ENCODE results near the gene PSMA8.
"Not testable (repeated sequence)": the region's sequence is repeated elsewhere in the genome, so short reads cannot be mapped to it uniquely, and the experiment has no call there.

Gene PSMA8

DNA sequence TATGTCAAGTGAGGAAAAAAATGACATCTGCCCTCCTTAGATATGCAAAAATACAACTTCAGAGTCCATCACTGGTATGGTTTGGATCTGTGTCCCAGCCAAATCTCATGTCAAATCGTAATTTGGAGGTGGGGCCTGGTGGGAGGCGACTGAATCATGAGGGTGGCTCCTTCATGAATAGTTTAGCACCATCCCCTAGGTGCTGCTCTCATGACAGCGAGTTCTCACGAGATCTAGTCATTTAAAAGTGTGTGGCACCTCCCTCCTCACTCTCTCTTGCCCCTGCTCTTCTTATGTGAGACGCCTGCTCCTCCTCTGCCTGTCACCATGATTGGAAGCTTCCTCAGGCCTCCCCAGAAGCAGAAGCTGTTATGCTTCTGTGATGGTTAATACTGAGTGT lies 5.9 kb upstream of the PSMA8 start:
- Mint-ChIP-seq H3K27ac (peak overlapping the region; percentile 12), H3K9me3 (peaks cover 6% of the 10 kb centered on the region), H3K27me3 (no peaks in the 10 kb centered on the region), H3K4me1 (no peaks in the 10 kb centered on the region), H3K36me3 (peaks cover 2% of the 10 kb centered on the region), H3K4me3 (no peak overlapping the region)
- ATAC-seq (ENCODE audit: low read depth) (no peak), DNase-seq (ENCODE audit: low spot score in 2 of 2) (no peak)

DNA sequence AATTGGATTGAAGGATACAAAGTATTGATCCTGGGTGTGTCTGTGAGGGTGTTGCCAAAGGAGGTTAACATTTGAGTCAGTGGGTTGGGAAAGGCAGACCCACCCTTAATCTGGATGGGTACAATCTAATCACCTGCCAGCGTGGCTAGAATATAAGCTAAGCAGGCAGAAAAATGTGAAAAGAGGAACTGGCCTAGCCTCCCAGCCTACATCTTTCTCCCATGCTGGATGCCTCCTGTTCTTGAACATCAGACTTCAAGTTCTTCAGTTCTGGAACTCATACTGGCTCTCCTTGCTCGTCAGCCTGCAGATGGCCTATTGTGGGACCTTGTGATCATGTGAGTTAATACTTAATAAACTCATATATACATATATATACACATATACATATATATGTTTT lies 5.5 kb upstream of the PSMA8 start:
- H3K9me3 Mint-ChIP-seq; H3K36me3 Mint-ChIP-seq; H3K4me3 Mint-ChIP-seq; ATAC-seq (ENCODE audit: low read depth); H3K4me1 Mint-ChIP-seq; H3K27me3 Mint-ChIP-seq; DNase-seq (ENCODE audit: low spot score in 2 of 2): not testable (repeated sequence)
- peak overlapping the region; percentile 12 for H3K27ac Mint-ChIP-seq

DNA sequence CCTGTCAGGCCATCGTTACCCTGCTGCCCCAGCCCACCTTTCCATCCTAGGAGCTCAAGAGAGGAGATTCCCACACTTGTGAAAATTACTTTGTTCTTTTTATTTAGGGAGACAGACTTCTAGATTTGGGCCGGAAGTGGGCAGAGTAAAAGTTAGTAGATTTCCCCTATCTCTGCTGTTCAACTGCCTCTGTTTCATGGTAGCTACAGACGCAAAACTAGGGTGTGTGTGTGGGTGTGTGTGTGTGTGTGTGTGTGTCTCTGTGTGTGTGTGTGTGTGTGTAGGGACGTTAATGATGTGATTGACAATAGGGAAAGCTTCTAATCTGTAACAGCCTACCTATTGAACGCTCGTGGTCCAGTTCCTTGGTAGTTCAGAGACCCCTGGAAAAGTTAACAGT lies 438 bp downstream of the PSMA8 start:
- ATAC-seq (ENCODE audit: low read depth) (peak; percentile 39), DNase-seq (ENCODE audit: low spot score in 2 of 2) (no peak)
- no peaks in the 10 kb centered on the region for H3K9me3 Mint-ChIP-seq
- no peaks in the 10 kb centered on the region for H3K27me3 Mint-ChIP-seq
- no peaks in the 10 kb centered on the region for H3K36me3 Mint-ChIP-seq
- H3K27ac Mint-ChIP-seq: peak overlapping the region; percentile 91
- H3K4me3 Mint-ChIP-seq: peak overlapping the region; percentile 85
- H3K4me1 Mint-ChIP-seq: peaks cover 4% of the 10 kb centered on the region

DNA sequence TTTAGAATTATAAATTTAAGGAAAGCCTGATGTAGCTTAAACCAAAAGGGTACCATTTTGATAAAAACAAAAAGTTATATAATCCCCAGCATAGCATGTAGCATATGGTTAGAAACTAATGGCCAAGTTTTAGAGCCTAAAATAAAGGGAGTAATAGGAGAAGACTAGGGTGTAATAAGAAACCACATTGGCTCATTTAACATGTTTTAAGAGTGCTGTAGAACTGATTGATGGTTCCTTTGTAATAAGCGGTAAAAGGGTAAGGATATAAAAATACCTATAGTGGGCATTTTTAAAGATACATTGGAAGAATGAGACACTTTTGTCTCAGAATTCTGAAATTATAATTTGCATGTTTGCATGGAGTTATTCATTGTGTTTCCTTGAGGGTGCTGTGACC lies 1.9 kb downstream of the PSMA8 start:
- Mint-ChIP-seq H3K9me3 (no peaks in the 10 kb centered on the region), H3K27me3 (no peaks in the 10 kb centered on the region), H3K36me3 (no peaks in the 10 kb centered on the region), H3K4me3 (no peak overlapping the region), H3K27ac (no peak overlapping the region), H3K4me1 (peaks cover 4% of the 10 kb centered on the region)
- no peak for ATAC-seq (ENCODE audit: low read depth)
- no peak for DNase-seq (ENCODE audit: low spot score in 2 of 2)

DNA sequence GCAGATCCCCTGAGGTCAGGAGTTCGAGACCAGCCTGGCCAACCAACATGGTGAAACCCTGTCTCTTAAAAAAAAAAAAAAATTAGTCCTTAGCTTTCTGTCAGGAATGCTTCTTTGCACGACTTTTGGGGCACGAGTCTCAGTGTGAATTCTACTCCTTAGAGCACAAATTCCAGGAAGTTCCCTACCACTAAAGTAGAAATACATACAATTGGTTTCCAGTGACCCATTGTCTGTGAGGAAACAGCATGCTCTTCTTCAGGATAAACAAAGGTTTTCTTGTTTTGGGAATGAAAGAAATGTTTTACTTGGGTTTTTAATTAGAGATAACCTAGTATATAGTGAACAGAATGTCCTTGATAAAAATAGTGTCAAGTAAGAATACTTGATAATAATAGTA lies 23.7 kb downstream of the PSMA8 start:
- Mint-ChIP-seq H3K9me3 (no peaks in the 10 kb centered on the region), H3K36me3 (no peaks in the 10 kb centered on the region), H3K27ac (no peak overlapping the region), H3K27me3 (no peaks in the 10 kb centered on the region), H3K4me3 (no peak overlapping the region), H3K4me1 (peaks cover 2% of the 10 kb centered on the region)
- DNase-seq (ENCODE audit: low spot score in 2 of 2) (no peak), ATAC-seq (ENCODE audit: low read depth) (no peak)

DNA sequence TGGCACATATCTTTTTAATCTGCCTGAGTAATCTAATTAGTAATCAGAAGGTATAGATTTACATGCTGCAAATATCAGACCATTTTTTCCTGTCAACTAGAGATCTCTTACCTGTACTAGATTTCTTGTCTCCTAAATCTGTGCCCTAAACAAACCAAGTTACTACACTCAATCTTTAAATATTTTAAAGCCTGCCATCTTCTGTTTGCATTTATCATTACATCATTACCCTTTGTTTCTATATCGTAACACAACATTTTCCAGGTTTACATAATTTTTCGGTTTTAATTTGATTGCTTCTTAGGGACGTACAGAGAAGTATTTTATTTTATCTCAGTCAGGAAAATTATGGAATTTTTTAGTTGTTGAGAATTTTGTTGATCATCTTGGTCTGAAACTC lies 25.7 kb downstream of the PSMA8 start:
- H3K4me1 Mint-ChIP-seq: peaks cover 2% of the 10 kb centered on the region
- ATAC-seq (ENCODE audit: low read depth): peak; percentile 38
- H3K27ac Mint-ChIP-seq: no peak overlapping the region
- H3K36me3 Mint-ChIP-seq: no peaks in the 10 kb centered on the region
- no peaks in the 10 kb centered on the region for H3K27me3 Mint-ChIP-seq
- H3K4me3 Mint-ChIP-seq: no peak overlapping the region
- no peaks in the 10 kb centered on the region for H3K9me3 Mint-ChIP-seq
- DNase-seq (ENCODE audit: low spot score in 2 of 2): no peak

DNA sequence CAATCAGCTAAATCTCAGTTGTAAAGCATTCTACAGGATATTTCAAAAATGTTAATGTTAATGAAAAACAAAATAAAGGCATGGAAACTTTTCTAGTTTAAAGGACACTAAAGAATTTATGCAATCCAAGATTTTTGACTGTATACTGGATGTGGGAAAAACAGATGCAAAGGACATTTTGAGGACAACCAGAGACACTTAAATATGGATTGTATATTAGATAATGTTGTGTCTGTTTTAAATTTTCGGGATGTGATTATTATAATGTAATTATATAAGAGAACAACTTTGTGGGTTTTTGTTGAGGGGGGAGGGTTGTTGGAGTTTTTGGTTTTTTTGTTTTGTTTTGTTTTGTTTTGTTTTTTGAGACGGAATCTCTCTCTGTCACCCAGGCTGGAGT lies 30.9 kb downstream of the PSMA8 start:
- ATAC-seq (ENCODE audit: low read depth) (no peak), DNase-seq (ENCODE audit: low spot score in 2 of 2) (no peak)
- Mint-ChIP-seq H3K36me3 (no peaks in the 10 kb centered on the region), H3K4me3 (no peak overlapping the region), H3K27me3 (no peaks in the 10 kb centered on the region), H3K9me3 (no peaks in the 10 kb centered on the region), H3K4me1 (peaks cover 2% of the 10 kb centered on the region), H3K27ac (no peak overlapping the region)

DNA sequence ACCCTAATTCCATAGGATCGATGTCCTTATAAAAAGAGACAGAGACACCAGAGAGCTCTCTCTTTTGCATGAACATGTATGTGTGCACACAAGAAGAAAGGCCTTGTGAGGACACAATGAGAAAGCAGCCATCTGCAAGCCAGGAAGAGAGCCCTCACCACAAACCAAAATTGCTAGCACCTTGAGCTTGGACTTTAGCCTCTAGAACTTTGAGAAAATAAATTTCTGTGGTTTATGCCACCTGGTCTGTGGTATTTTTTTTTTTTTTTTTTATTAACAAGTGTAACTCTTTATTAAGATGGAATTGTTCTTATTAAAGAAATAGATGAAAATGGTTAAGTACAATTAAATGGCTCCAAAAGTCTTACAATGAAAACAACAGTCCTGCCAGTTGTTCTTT lies 33.9 kb downstream of the PSMA8 start:
- not testable (repeated sequence) for DNase-seq (ENCODE audit: low spot score in 2 of 2); H3K9me3 Mint-ChIP-seq; H3K36me3 Mint-ChIP-seq; H3K4me3 Mint-ChIP-seq; H3K27me3 Mint-ChIP-seq; H3K4me1 Mint-ChIP-seq; H3K27ac Mint-ChIP-seq
- peak; percentile 66 for ATAC-seq (ENCODE audit: low read depth)

DNA sequence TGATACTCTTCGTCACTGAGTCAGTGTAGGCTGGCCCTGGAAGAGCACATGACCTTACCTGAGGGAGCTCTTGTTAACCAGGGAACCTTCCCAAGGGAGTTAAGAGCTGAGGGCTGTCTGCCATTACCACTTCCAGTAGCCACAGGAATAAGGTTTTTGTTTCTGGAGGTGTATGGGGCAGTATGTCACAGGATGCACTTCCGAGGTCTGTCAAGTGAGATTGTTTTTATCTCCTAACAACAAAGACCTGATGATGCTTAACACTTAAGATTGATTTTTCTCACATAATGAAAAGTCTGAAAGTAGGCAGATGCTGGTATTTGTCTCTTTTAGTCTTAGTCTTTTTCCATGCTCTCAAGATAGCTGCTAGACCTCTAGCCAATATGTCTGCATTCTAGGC lies 41.8 kb downstream of the PSMA8 start:
- H3K36me3 Mint-ChIP-seq: no peaks in the 10 kb centered on the region
- ATAC-seq (ENCODE audit: low read depth) (no peak), DNase-seq (ENCODE audit: low spot score in 2 of 2) (no peak)
- peaks cover 2% of the 10 kb centered on the region for H3K4me1 Mint-ChIP-seq
- no peak overlapping the region for H3K4me3 Mint-ChIP-seq
- H3K27ac Mint-ChIP-seq: no peak overlapping the region
- no peaks in the 10 kb centered on the region for H3K27me3 Mint-ChIP-seq
- no peaks in the 10 kb centered on the region for H3K9me3 Mint-ChIP-seq

DNA sequence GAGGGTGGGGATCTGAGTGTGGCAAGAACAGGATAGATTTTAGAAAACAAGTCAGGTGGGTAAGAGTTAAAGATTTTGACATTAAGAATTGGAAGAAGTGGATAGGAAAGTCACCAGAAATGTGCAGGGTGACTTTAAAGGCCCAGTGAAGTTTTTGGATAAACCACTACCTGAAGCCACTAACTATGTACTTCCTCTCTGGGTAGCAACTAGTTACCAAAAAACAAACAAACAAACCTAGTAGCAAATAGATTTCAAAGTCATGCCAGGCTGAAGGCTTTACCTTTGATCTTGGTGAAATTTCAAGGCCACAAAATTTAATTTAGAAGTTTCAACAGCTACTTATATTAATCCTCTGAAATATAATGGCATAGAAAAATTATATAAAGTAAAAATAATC lies 42.5 kb downstream of the PSMA8 start:
- Mint-ChIP-seq H3K36me3 (no peaks in the 10 kb centered on the region), H3K27ac (no peak overlapping the region), H3K4me1 (peaks cover 3% of the 10 kb centered on the region), H3K27me3 (no peaks in the 10 kb centered on the region), H3K4me3 (no peak overlapping the region), H3K9me3 (no peaks in the 10 kb centered on the region)
- ATAC-seq (ENCODE audit: low read depth): peak; percentile 52
- DNase-seq (ENCODE audit: low spot score in 2 of 2): no peak

DNA sequence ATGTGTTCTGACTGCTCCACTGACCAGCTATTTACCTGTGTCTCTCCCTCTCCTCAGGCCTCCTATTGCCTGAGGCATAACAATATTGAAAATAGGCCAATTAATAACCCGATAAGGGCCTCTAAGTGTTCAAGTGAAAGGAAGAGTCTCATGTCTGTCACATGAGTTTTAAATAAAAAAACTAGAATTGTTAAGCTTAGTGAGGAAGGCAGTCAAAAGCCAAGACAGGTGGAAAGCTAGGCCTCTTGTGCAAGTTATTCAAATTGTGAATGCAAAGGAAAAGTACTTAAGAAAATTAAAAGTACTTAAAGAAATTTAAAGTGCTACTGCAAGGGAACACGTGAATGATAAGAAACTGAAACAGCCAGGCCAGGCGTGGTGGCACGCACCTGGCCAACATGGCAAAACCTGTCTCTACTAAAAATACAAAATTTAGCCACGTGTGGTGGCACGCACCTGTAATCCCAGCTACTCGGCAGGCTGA lies 47.7 kb downstream of the PSMA8 start:
- peak overlapping the region; percentile 73 for H3K4me3 Mint-ChIP-seq
- H3K27me3 Mint-ChIP-seq: no peaks in the 10 kb centered on the region
- H3K36me3 Mint-ChIP-seq: no peaks in the 10 kb centered on the region
- H3K27ac Mint-ChIP-seq: peak overlapping the region; percentile 78
- peak; percentile 74 for ATAC-seq (ENCODE audit: low read depth)
- DNase-seq (ENCODE audit: low spot score in 2 of 2): no peak
- H3K9me3 Mint-ChIP-seq: no peaks in the 10 kb centered on the region
- peaks cover 9% of the 10 kb centered on the region for H3K4me1 Mint-ChIP-seq

DNA sequence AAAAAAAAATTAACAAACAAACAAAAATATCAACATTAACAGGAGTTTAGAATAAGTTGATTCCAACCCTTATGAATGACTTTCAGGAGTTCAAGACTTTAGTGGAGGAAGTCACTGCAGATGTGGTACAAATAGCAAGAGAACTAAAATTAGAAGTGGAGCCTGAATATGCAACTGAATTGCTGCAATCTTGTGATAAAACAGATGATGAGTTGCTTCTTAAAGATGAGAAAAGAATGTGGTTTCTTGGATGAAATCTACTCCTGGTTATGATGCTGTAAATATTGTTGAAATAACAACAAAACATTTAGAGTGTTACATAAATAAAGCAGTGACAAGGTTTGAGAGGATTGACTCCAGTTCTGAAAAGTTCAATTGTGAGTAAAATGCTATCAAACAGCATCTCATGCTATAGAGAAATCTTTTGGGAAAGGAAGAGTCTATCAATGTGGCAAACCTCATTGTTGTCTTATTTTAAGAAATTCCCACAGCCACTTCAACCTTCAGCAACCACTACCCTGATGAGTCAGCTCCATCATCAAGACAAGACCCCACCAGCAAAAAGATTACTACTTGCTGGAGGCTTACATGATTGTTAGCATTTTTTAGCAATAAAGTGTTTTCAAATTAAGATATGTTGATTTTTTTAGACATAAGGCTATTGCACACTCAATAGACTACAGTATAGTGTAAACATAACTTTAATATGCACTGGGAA lies 49.9 kb downstream of the PSMA8 start:
- Mint-ChIP-seq H3K9me3 (no peaks in the 10 kb centered on the region), H3K4me3 (no peak overlapping the region), H3K36me3 (no peaks in the 10 kb centered on the region), H3K4me1 (peaks cover 9% of the 10 kb centered on the region), H3K27ac (no peak overlapping the region), H3K27me3 (no peaks in the 10 kb centered on the region)
- ATAC-seq (ENCODE audit: low read depth) (no peak), DNase-seq (ENCODE audit: low spot score in 2 of 2) (no peak)

DNA sequence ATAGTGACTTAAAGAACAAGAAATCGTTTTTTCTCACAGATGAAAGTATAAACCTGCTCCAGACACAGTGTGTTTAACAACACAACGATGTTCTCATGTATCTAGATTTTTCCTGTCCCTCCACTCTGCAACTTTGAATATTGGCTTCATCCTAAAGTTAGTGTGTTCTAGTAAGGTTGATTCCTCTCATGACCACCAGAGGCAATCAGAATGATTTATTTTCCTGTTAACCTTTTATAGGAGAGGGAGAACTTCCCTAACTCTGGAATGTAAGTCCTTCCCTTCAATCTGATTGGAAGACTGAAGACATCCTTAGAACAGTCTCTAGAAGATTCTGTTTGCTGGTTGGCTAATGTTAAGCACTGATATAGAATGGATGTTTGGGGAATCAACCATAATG lies 51.6 kb downstream of the PSMA8 start:
- Mint-ChIP-seq H3K4me1 (peaks cover 17% of the 10 kb centered on the region), H3K9me3 (no peaks in the 10 kb centered on the region), H3K27me3 (no peaks in the 10 kb centered on the region), H3K4me3 (no peak overlapping the region), H3K27ac (no peak overlapping the region), H3K36me3 (no peaks in the 10 kb centered on the region)
- no peak for ATAC-seq (ENCODE audit: low read depth)
- no peak for DNase-seq (ENCODE audit: low spot score in 2 of 2)

DNA sequence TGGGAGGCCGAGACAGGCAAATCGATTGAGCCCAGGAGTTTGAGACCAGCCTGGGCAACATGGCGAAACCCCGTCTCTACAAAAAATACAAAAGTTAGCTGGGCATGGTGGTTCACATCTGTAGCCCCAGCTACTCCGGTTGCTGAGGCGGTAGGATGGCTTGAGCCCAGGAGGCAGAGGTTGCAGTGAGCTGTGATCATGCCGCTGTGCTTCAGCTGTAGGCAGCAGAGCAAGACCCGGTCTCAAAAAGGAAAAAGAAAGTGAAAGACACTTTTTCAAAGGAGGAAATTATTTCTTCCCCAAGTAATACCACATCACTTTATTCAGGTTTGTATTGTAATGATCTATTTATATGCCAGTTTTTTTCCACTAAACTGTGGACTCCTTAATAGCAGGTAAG lies 56.8 kb downstream of the PSMA8 start:
- H3K4me3 Mint-ChIP-seq: peak overlapping the region; percentile 61
- DNase-seq (ENCODE audit: low spot score in 2 of 2): peak; percentile 36 to 57
- no peaks in the 10 kb centered on the region for H3K27me3 Mint-ChIP-seq
- H3K27ac Mint-ChIP-seq: peak overlapping the region; percentile 86
- peaks cover 17% of the 10 kb centered on the region for H3K4me1 Mint-ChIP-seq
- H3K36me3 Mint-ChIP-seq: no peaks in the 10 kb centered on the region
- ATAC-seq (ENCODE audit: low read depth): peak; percentile 93
- no peaks in the 10 kb centered on the region for H3K9me3 Mint-ChIP-seq

DNA sequence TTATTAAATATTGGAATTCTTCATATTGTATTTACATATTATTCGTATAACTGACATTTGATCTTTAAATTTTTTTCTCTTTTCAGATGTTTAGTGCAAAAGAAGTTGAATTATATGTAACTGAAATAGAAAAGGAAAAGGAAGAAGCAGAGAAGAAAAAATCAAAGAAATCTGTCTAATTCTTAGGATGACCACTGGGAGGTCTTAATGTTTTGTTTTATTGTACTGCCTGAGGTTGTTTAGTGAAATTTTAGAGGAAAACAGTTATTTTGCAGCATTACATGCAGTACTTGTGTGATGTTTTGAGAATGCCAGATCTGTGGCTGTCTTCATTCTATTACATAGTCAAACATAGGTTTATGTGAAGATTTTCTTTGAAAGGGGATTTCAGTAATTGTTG lies 58.6 kb downstream of the PSMA8 start:
- H3K27ac Mint-ChIP-seq: no peak overlapping the region
- no peaks in the 10 kb centered on the region for H3K9me3 Mint-ChIP-seq
- DNase-seq (ENCODE audit: low spot score in 2 of 2) (no peak), ATAC-seq (ENCODE audit: low read depth) (no peak)
- no peak overlapping the region for H3K4me3 Mint-ChIP-seq
- no peaks in the 10 kb centered on the region for H3K27me3 Mint-ChIP-seq
- no peaks in the 10 kb centered on the region for H3K36me3 Mint-ChIP-seq
- peaks cover 17% of the 10 kb centered on the region for H3K4me1 Mint-ChIP-seq

Measured in memory B cell (primary cell).